Esophagus squamous epithelium (tissue), 4 donors: ENCODE measurements around the gene CCM2L.

Experiments used
- CTCF ChIP-seq, 6 experiments: fragments of 450-650 bp in 4 of 6; fragments of 200-600 bp in 2 of 6; sonication (generic) in 2 of 6; IDR thresholded peaks; one replicate each; pipeline ENCODE4 v1.5.1; 2016 to 2019; ENCODE audit warnings: antibody characterized with exemption in 6 of 6, mild to moderate bottlenecking in 4 of 6, moderate library complexity in 4 of 6
- POLR2A ChIP-seq, 4 donors: fragments of 450-650 bp; IDR thresholded peaks; one replicate each; pipeline ENCODE4 v1.6.1; 2017; ENCODE audit warnings: antibody characterized with exemption in 4 of 4, mild to moderate bottlenecking in 4 of 4, moderate library complexity in 3 of 4

- TF ChIP-seq CTCF (IDR thresholded peaks at IDR 0.05) (no peak), POLR2A (IDR thresholded peaks at IDR 0.05) (no peak)
Observed at GRCh38 chr20:31962761-31963160, 47.5 kb upstream of the CCM2L start.
